ENCODE results near the gene NACC2.

NACC2 gene

GRCh38 chr9:136133959-136134484 lies 38.9 kb upstream of the NACC2 start:
- H3K27ac ChIP-seq: no peak overlapping the region

GRCh38 chr9:136133191-136133958 lies 38.3 kb upstream of the NACC2 start:
- TF ChIP-seq CTCF (IDR thresholded peaks at IDR 0.05) (peak; percentile 66), ZFX (IDR thresholded peaks at IDR 0.05; ENCODE audit: borderline replicate concordance) (no peak)
- no peak overlapping the region for H3K27ac ChIP-seq

More at GRCh38 chr9:136133959-136134484, 38.9 kb upstream of the NACC2 start:
- TF ChIP-seq ZFX (IDR thresholded peaks at IDR 0.05; ENCODE audit: borderline replicate concordance) (no peak), CTCF (IDR thresholded peaks at IDR 0.05) (no peak)

- TF ChIP-seq ZFX (IDR thresholded peaks at IDR 0.05; ENCODE audit: borderline replicate concordance) (no peak), CTCF (IDR thresholded peaks at IDR 0.05) (no peak)
- no peak overlapping the region for H3K27ac ChIP-seq
Observed at GRCh38 chr9:136132512-136133050, 37.5 kb upstream of the NACC2 start.

DNA sequence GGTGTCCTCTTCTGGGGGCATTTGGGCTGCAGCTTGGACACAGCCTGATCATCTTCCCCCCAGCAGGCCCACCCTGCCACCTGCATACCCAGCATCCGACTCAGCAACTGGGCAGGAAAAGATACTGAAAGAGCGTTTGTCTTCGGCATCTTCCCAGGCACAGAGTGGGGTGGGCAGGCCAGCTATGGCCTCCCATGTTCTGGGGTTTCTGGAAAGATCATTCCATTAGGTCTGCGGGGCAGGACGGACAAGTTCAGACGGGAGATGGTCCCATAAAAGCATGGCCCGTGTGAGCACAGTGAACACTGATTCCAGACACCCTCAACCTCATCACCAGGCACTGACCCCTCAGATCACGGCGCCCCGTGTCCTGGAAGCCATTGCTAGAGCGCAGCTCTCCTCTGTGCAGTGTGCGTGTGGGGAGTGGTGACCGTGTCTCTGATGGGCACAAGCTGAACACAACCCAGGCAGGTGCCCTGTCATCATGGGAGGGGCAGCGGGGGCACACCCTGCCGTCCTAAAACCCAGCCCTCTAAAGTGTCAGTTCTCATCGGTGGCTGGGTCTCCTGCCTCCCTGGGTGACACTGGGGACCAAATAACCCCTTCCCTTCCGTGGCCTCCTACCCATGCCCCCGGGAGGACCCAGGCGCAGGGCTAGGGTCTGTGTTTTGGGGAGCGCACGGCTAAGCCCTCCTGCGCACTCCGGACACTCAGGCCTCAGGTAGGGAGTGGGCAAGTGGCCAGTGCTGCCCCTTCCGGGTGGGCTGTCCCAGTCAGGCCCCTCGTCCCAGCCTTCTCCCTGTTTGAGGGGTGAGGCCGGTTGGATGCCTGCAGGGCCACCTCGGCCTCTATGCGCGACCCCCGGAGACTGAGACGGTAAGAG lies 36.8 kb upstream of the NACC2 start:
- TF ChIP-seq CTCF (IDR thresholded peaks at IDR 0.05): no peak
- TF ChIP-seq ZFX (IDR thresholded peaks at IDR 0.05; ENCODE audit: borderline replicate concordance): no peak

DNA sequence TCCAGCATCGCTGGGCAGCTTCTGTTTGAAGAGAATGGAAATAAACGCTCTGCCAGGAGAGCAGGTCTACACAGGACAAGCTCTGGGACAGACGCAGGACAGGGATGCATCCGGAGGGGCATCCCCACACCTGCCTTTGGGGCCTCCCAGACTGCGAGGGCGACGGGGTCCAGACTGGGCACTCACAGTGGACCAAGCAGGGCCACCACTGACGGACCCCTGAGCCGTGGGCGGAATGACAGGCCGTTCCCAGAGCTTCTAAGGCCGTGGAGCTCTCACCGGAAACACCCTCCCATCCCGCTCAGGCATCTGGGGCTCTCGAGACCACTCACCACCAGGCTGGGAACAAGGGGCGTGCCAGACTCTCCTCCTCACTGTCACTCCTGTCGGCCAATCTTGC lies 34.1 kb upstream of the NACC2 start:
- TF ChIP-seq ZFX (IDR thresholded peaks at IDR 0.05; ENCODE audit: borderline replicate concordance): no peak
- H3K27ac ChIP-seq: no peak overlapping the region

More for the DNA sequence above, 36.8 kb upstream of the NACC2 start:
- H3K27ac ChIP-seq: no peak overlapping the region

- H3K27ac ChIP-seq: no peak overlapping the region
- TF ChIP-seq ZFX (IDR thresholded peaks at IDR 0.05; ENCODE audit: borderline replicate concordance): no peak
Observed at GRCh38 chr9:136128436-136128835, 33.3 kb upstream of the NACC2 start.

DNA sequence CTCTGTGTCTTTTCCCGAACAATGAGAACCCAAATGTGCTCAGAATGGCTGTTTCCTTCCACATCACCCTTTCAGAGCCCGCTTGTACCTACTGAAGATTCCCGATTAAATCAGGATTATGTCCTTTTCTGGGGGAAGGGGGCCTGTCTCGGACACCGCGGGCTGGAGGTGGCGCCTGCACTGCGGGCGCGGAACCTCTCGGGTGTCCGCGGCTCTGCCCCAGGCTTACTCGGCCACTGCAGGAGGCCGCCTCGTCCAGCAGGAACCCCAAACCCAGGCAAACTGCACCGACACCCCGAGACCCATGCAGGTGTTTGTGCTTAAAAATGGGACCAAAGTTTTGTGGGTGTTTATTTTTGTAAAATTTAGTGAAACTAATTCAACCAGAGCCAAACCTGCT lies 32.2 kb upstream of the NACC2 start:
- TF ChIP-seq CTCF (IDR thresholded peaks at IDR 0.05) (no peak), ZFX (IDR thresholded peaks at IDR 0.05; ENCODE audit: borderline replicate concordance) (no peak)
- no peak overlapping the region for H3K27ac ChIP-seq

Data from 22Rv1 (cell line).